BJ (cell line): ENCODE measurements around the gene CHCT1. TPM values are rescaled to one million over a fixed set of nuclear protein-coding genes. Genes with fewer than 3 reads are reported as not detected.

ENCODE experiments used
- CTCF ChIA-PET: fragments of 350-600 bp; formaldehyde crosslinking; extraction: SDS; loops from one replicate; lab custom pipeline; 2021; ENCODE audit warnings: antibody characterized with exemption, inconsistent platforms; lab: Yijun Ruan, JAX
- POLR2A ChIA-PET: fragments of 300-600 bp; sonication (Branson Sonifier 250); formaldehyde crosslinking; extraction: SDS; loops from one replicate; lab custom pipeline; 2021; ENCODE audit warnings: antibody characterized with exemption; lab: Charles Lee
- DNase-seq: peaks from one replicate; pipeline ENCODE4 v3.0.0-alpha.2; 2011; ENCODE audit warnings: low read depth
- H3K27me3 ChIP-seq: 2 replicates; pipeline ENCODE4 v1.6.0; 2011; ENCODE audit warnings: low read length; ENCODE audit not compliant: control insufficient read depth, insufficient read depth
- H3K36me3 ChIP-seq: 2 replicates; pipeline ENCODE4 v1.5.1; 2011; ENCODE audit warnings: low read length; ENCODE audit not compliant: control insufficient read depth, insufficient read depth
- H3K4me3 ChIP-seq: 2 replicates; pipeline ENCODE4 v1.5.1; 2011; ENCODE audit warnings: low read depth, mild to moderate bottlenecking, control low read depth, low read length
- polyA plus RNA-seq: library from polyadenylated mRNA; depleted of rRNA; stranded (reverse); fragments of >200 nt; gene quantifications from 2 replicates; pipeline ENCODE4 v1.2.3, GENCODE V29; 2011
- TF ChIP-seq, protein P1 (sequence below): IDR thresholded peaks from 2 replicates; pipeline ENCODE4 v1.5.1; 2011; ENCODE audit warnings: low read depth, mild to moderate bottlenecking, control low read depth, inconsistent platforms, low read length, moderate library complexity; ENCODE audit not compliant: insufficient read depth

Gene CHCT1
- polyA plus RNA-seq, 1 experiment, result not detected

DNA sequence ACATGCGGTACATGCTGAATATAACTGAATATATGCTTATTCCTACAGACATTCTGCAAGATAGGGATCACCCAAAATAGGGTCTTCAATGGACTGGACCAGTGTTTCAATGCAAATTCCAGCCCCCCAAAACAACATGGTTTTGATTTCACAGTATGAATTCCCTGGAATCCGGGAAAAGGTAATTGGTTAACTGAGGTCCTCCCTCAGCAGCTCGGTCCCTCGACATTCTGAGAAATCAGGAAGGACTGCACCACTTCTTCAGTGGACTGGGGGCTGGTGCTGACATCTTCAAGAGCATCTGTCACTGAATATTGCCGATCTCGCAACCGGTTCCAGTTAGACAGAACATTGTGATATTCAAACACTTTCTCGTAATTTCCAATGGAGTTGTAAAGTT, 25.1 kb downstream of the CHCT1 start:
- H3K27me3 ChIP-seq, result no peaks in the 10 kb centered on the region
- TF ChIP-seq, protein P1, sequence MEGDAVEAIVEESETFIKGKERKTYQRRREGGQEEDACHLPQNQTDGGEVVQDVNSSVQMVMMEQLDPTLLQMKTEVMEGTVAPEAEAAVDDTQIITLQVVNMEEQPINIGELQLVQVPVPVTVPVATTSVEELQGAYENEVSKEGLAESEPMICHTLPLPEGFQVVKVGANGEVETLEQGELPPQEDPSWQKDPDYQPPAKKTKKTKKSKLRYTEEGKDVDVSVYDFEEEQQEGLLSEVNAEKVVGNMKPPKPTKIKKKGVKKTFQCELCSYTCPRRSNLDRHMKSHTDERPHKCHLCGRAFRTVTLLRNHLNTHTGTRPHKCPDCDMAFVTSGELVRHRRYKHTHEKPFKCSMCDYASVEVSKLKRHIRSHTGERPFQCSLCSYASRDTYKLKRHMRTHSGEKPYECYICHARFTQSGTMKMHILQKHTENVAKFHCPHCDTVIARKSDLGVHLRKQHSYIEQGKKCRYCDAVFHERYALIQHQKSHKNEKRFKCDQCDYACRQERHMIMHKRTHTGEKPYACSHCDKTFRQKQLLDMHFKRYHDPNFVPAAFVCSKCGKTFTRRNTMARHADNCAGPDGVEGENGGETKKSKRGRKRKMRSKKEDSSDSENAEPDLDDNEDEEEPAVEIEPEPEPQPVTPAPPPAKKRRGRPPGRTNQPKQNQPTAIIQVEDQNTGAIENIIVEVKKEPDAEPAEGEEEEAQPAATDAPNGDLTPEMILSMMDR, result no peak
- ChIA-PET CTCF (interaction anchor here (1.3 kb wide), 1 partner anchor 191 kb away, joined by 4 read pairs; no protein-coding TSS in a partner anchor), POLR2A (no interaction called here)
- DNase-seq, result no peak
- H3K36me3 ChIP-seq, result peaks cover 1% of the 10 kb centered on the region
- no peak overlapping the region for H3K4me3 ChIP-seq

DNA sequence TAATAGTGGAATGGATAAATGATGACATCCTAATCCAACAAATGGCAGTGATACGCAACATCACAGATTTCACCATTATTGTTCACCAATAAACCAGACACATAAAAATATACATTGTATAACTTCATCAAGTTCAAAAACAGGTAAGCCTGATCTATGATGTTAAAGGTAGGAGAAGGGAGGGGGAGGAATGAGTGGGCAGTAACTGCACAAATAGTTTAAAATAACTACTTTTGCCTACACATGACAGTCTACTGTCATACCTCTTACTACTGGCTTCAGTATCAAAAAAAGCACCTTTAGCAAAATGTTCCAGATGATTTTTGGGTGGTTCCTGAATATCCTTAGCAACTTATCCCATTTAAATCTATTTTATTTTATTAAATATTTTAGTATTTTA, 28.8 kb downstream of the CHCT1 start:
- no peaks in the 10 kb centered on the region for H3K27me3 ChIP-seq
- no peak overlapping the region for H3K4me3 ChIP-seq
- ChIA-PET CTCF (no interaction called here), POLR2A (no interaction called here)
- peaks cover 8% of the 10 kb centered on the region for H3K36me3 ChIP-seq
- no peak for DNase-seq
- TF ChIP-seq, protein P1, result no peak

DNA sequence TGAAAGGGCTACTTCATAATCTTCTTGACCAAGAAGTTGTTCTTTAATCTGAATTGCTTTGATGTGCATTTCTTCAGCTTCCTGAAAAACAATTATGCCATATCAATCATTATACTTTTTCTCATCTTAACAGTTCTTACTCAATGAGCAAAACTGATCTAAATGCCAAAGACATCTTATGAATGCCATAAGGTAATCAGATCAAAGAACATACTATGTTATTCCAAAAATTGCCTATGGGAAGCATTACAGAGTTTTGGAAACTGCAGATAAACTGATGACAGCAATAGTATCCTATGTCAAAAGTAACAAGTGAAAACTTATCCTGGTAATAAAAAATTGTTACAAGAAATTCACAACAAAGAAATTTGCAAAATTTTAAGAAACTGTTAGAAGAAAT, 29.7 kb downstream of the CHCT1 start:
- peaks cover 10% of the 10 kb centered on the region for H3K36me3 ChIP-seq
- POLR2A ChIA-PET, result no interaction called here
- CTCF ChIA-PET, result interaction anchor here (1.4 kb wide), 1 partner anchor 10 kb away, joined by 4 read pairs; no protein-coding TSS in a partner anchor

GRCh38 chr17:60455378-60455777, 33.1 kb downstream of the CHCT1 start:
- TF ChIP-seq, protein P1, result no peak
- peaks cover 11% of the 10 kb centered on the region for H3K36me3 ChIP-seq
- ChIA-PET CTCF (no interaction called here), POLR2A (no interaction called here)
- no peak overlapping the region for H3K4me3 ChIP-seq
- no peaks in the 10 kb centered on the region for H3K27me3 ChIP-seq
- DNase-seq, result no peak

More for the DNA sequence above, 29.7 kb downstream of the CHCT1 start:
- TF ChIP-seq, protein P1, result no peak
- Histone ChIP-seq H3K27me3 (no peaks in the 10 kb centered on the region), H3K4me3 (no peak overlapping the region)
- no peak for DNase-seq

DNA sequence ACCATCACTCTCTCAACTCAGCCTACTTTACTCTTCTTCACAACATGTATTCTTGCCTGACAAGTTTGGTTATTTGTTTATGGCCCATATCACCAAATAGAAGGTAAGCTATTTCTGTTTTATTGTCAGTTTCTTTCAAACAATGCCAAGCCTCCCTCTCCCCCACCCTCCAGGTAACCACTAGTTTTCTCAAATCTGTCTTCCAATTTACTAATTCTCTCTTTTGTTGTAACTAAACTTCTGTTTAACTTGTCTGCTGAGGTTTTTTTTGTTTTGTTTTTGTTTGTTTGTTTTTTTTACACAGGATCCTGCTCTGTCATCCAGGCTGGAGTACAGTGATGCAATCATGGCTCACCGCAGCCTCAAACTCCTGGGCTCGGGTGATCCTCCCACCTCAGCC, 34.9 kb downstream of the CHCT1 start:
- POLR2A ChIA-PET, result no interaction called here
- Histone ChIP-seq H3K27me3 (no peaks in the 10 kb centered on the region), H3K36me3 (peaks cover 14% of the 10 kb centered on the region), H3K4me3 (no peak overlapping the region)
- no peak for DNase-seq
- TF ChIP-seq, protein P1, result no peak
- CTCF ChIA-PET, result no interaction called here
